Measurements from ENCODE around the gene PBX1. TPM values are rescaled to one million over a fixed set of nuclear protein-coding genes. Genes with fewer than 3 reads are reported as not detected.
"Not testable (repeated sequence)": the region's sequence is repeated elsewhere in the genome, so short reads cannot be mapped to it uniquely, and the experiment has no call there.

Gene PBX1
- polyA plus RNA-seq, 3 donors: 0.07 TPM; not detected in 2

DNA sequence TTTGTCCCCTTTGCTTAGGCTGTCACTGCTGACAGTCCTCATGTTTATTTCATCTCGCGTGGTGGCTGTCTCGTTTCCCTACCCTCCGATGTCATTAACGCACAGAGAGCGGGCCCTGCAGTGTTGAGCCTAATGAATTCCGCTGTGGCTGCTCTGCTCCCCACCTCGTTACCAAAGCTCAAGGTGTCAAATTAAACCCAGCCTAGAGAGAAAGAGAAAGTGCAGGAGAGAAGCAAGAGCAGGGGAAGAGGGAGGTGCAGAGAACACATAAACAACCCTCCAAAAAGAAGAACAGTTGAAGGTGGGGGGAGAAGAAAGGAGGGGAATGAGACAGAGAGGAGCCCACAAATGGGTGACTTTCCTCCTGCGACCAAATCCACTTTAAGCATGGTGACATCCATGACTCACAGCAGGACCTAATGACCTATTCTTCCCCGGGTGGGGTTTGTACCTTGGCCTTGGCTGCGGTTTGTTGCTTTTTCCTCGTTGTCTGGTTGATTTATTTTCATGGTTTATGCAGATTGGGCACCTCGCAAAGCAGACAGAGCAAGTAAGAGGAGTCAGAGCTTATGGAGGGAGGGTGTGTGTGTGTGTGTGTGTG lies 92.5 kb downstream of the PBX1 start:
- Mint-ChIP-seq H3K4me3 (peak overlapping the region in 1 of 2 donors; percentile 39), H3K27me3 (ENCODE audit: low read depth in 3 of 3) (peaks cover 14 to 36% (median 30%) of the 10 kb centered on the region in 3 donors), H3K27ac (peak overlapping the region in 1 of 7 donors; percentile 10), H3K4me1 (peaks cover 11% of the 10 kb centered on the region), H3K36me3 (no peaks in the 10 kb centered on the region), H3K9me3 (peaks cover 0 to 7% (median 3%) of the 10 kb centered on the region in 7 donors)
- H3K36me3 ChIP-seq (replicated peaks in 1 of 2; ENCODE audit: control insufficient read depth in 1 of 2, insufficient read depth in 2 of 2, low read length in 2 of 2): no peaks in the 10 kb centered on the region
- H3K27me3 ChIP-seq (ENCODE audit: control insufficient read depth in 2 of 2, insufficient read depth in 2 of 2, low read length in 2 of 2): peaks cover 9 to 17% of the 10 kb centered on the region in 2 donors
- H3K4me3 ChIP-seq (replicated peaks in 1 of 3; ENCODE audit: low read depth in 2 of 3, low read length in 3 of 3): no peak overlapping the region
- H3K27ac ChIP-seq (ENCODE audit: low read depth in 1 of 2, low read length in 2 of 2): no peak overlapping the region
- no peak overlapping the region for H3K9ac ChIP-seq (ENCODE audit: insufficient read depth, low read length, poor library complexity, severe bottlenecking)
- intact Hi-C loops (cut with micrococcal nuclease): no loop called here
- no peaks in the 10 kb centered on the region for H4K20me1 ChIP-seq (ENCODE audit: insufficient read depth, low read length)
- no peak overlapping the region for H2AFZ ChIP-seq (ENCODE audit: insufficient read depth, low read depth, low read length, poor library complexity, severe bottlenecking)
- no peak overlapping the region for H3K4me2 ChIP-seq (replicated peaks; ENCODE audit: extremely low read depth, low read length, poor library complexity, severe bottlenecking)
- TF ChIP-seq, protein P1, sequence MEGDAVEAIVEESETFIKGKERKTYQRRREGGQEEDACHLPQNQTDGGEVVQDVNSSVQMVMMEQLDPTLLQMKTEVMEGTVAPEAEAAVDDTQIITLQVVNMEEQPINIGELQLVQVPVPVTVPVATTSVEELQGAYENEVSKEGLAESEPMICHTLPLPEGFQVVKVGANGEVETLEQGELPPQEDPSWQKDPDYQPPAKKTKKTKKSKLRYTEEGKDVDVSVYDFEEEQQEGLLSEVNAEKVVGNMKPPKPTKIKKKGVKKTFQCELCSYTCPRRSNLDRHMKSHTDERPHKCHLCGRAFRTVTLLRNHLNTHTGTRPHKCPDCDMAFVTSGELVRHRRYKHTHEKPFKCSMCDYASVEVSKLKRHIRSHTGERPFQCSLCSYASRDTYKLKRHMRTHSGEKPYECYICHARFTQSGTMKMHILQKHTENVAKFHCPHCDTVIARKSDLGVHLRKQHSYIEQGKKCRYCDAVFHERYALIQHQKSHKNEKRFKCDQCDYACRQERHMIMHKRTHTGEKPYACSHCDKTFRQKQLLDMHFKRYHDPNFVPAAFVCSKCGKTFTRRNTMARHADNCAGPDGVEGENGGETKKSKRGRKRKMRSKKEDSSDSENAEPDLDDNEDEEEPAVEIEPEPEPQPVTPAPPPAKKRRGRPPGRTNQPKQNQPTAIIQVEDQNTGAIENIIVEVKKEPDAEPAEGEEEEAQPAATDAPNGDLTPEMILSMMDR (IDR thresholded peaks at IDR 0.05): no peak
- no peaks in the 10 kb centered on the region for H3K9me3 ChIP-seq (replicated peaks in 1 of 2; ENCODE audit: control insufficient read depth in 1 of 2, insufficient read depth in 1 of 2, low read length in 2 of 2)
- H3K4me1 ChIP-seq (ENCODE audit: control insufficient read depth in 1 of 2, insufficient read depth in 2 of 2, low read length in 2 of 2): no peaks in the 10 kb centered on the region
- 3% methylated on average over 5 of the region's 13 CpGs for WGBS (ENCODE audit: insufficient coverage)
- DNase-seq: no peak
- H3K79me2 ChIP-seq (ENCODE audit: insufficient read depth, low read length): no peaks in the 10 kb centered on the region

DNA sequence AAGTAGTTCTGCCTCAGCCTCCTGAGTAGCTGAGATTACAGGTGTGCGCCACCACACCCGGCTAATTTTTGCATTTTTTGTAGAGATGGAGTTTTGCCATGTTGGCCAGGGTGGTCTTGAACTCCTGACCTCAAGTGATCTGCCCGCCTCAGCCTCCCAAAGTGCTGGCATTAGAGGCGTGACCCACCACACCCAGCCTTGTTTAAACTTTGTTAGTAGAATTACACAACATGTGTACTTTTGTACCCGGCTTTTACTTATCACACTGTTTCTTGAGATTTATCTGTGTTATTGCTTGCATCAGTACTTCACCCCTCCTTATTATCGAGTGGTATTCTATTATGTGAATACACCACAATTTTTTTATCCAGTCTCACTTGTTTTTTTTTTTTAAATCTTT lies 94.0 kb downstream of the PBX1 start:
- H3K36me3 Mint-ChIP-seq; H3K9me3 ChIP-seq (replicated peaks in 1 of 2; ENCODE audit: control insufficient read depth in 1 of 2, insufficient read depth in 1 of 2, low read length in 2 of 2); H3K79me2 ChIP-seq (ENCODE audit: insufficient read depth, low read length); H3K4me1 ChIP-seq (ENCODE audit: control insufficient read depth in 1 of 2, insufficient read depth in 2 of 2, low read length in 2 of 2); H3K4me3 ChIP-seq (replicated peaks in 1 of 3; ENCODE audit: low read depth in 2 of 3, low read length in 3 of 3); H4K20me1 ChIP-seq (ENCODE audit: insufficient read depth, low read length); H3K27ac Mint-ChIP-seq; H3K4me3 Mint-ChIP-seq; H2AFZ ChIP-seq (ENCODE audit: insufficient read depth, low read depth, low read length, poor library complexity, severe bottlenecking); H3K36me3 ChIP-seq (replicated peaks in 1 of 2; ENCODE audit: control insufficient read depth in 1 of 2, insufficient read depth in 2 of 2, low read length in 2 of 2); H3K9ac ChIP-seq (ENCODE audit: insufficient read depth, low read length, poor library complexity, severe bottlenecking); H3K27ac ChIP-seq (ENCODE audit: low read depth in 1 of 2, low read length in 2 of 2); intact Hi-C loops (cut with micrococcal nuclease); H3K4me2 ChIP-seq (replicated peaks; ENCODE audit: extremely low read depth, low read length, poor library complexity, severe bottlenecking); H3K9me3 Mint-ChIP-seq; DNase-seq: not testable (repeated sequence)
- peaks cover 11% of the 10 kb centered on the region for H3K4me1 Mint-ChIP-seq
- WGBS (ENCODE audit: insufficient coverage): 100% methylated on average over 1 of the region's 6 CpGs
- H3K27me3 ChIP-seq (ENCODE audit: control insufficient read depth in 2 of 2, insufficient read depth in 2 of 2, low read length in 2 of 2): peaks cover 11 to 17% of the 10 kb centered on the region in 2 donors
- H3K27me3 Mint-ChIP-seq (ENCODE audit: low read depth in 3 of 3): peaks cover 18 to 39% (median 31%) of the 10 kb centered on the region in 3 donors

Measured in CD14-positive monocyte (primary cell).